ENCODE measurements around the gene OR2T27. TPM values are rescaled to one million over a fixed set of nuclear protein-coding genes. Genes with fewer than 3 reads are reported as not detected.
"Not testable (repeated sequence)": the region's sequence is repeated elsewhere in the genome, so short reads cannot be mapped to it uniquely, and the experiment has no call there.

The OR2T27 gene
- total RNA-seq, 3 donors from 2014 or later (not counting 1 experiment from before 2014, with no cell fraction given) = not detected

- WGBS (ENCODE audit: insufficient coverage) = 19% methylated on average over 3 of the region's 3 CpGs
- no peaks in the 10 kb centered on the region for H3K36me3 Mint-ChIP-seq
- intact Hi-C loops (cut with micrococcal nuclease) = no loop called here
- DNase-seq (peak in 1 of 2 donors; percentile 63), ATAC-seq (no peak)
- TF ChIP-seq CTCF (IDR thresholded peaks at IDR 0.05) = no peak
- H3K4me1 Mint-ChIP-seq = no peaks in the 10 kb centered on the region
- Histone ChIP-seq H3K4me3 (ENCODE audit: low read length) (no peak overlapping the region), H3K36me3 (ENCODE audit: control insufficient read depth, insufficient read depth, low read length) (no peaks in the 10 kb centered on the region), H3K9me3 (ENCODE audit: control insufficient read depth, insufficient read depth, low read length) (no peaks in the 10 kb centered on the region), H3K27ac (ENCODE audit: low read length) (no peak overlapping the region), H3K4me1 (ENCODE audit: control insufficient read depth, insufficient read depth, low read length) (no peaks in the 10 kb centered on the region), H3K27me3 (ENCODE audit: control insufficient read depth, insufficient read depth, low read length) (no peaks in the 10 kb centered on the region)
- H3K27ac Mint-ChIP-seq = no peak overlapping the region
- H3K9me3 Mint-ChIP-seq = peaks cover 0 to 2% of the 10 kb centered on the region in 2 donors
- H3K27me3 Mint-ChIP-seq (ENCODE audit: low read depth in 2 of 2) = peaks cover 4 to 6% of the 10 kb centered on the region in 2 donors
- no peak overlapping the region for H3K4me3 Mint-ChIP-seq
Measured at GRCh38 chr1:248686815-248687214, 31.5 kb upstream of the OR2T27 start.

GRCh38 chr1:248681651-248682050, 26.3 kb upstream of the OR2T27 start:
- no peak for DNase-seq
- no peaks in the 10 kb centered on the region for H3K9me3 ChIP-seq (ENCODE audit: control insufficient read depth, insufficient read depth, low read length)
- no peak for ATAC-seq
- no peaks in the 10 kb centered on the region for H3K36me3 Mint-ChIP-seq
- H3K4me1 ChIP-seq (ENCODE audit: control insufficient read depth, insufficient read depth, low read length) = no peaks in the 10 kb centered on the region
- H3K9me3 Mint-ChIP-seq = no peaks in the 10 kb centered on the region
- H3K4me1 Mint-ChIP-seq = no peaks in the 10 kb centered on the region
- intact Hi-C loops (cut with micrococcal nuclease) = no loop called here
- H3K27ac Mint-ChIP-seq = no peak overlapping the region
- no peak for TF ChIP-seq CTCF (IDR thresholded peaks at IDR 0.05)
- H3K4me3 Mint-ChIP-seq = no peak overlapping the region
- H3K36me3 ChIP-seq (ENCODE audit: control insufficient read depth, insufficient read depth, low read length) = no peaks in the 10 kb centered on the region
- H3K27me3 Mint-ChIP-seq (ENCODE audit: low read depth in 2 of 2) = peaks cover 0 to 3% of the 10 kb centered on the region in 2 donors
- H3K27ac ChIP-seq (ENCODE audit: low read length) = no peak overlapping the region
- no peaks in the 10 kb centered on the region for H3K27me3 ChIP-seq (ENCODE audit: control insufficient read depth, insufficient read depth, low read length)
- WGBS (ENCODE audit: insufficient coverage) = 87% methylated on average over 8 of the region's 8 CpGs
- no peak overlapping the region for H3K4me3 ChIP-seq (ENCODE audit: low read length)

GRCh38 chr1:248670003-248670402, 14.7 kb upstream of the OR2T27 start:
- WGBS (ENCODE audit: insufficient coverage) = no CpG with 5 or more reads among the region's 1 CpG
- intact Hi-C loops (cut with micrococcal nuclease) = no loop called here

GRCh38 chr1:248663453-248664328, 8.4 kb upstream of the OR2T27 start:
- DNase-seq; H3K9me3 Mint-ChIP-seq; H3K4me1 ChIP-seq (ENCODE audit: control insufficient read depth, insufficient read depth, low read length); H3K4me3 ChIP-seq (ENCODE audit: low read length); H3K4me3 Mint-ChIP-seq; H3K27me3 ChIP-seq (ENCODE audit: control insufficient read depth, insufficient read depth, low read length); H3K9me3 ChIP-seq (ENCODE audit: control insufficient read depth, insufficient read depth, low read length); intact Hi-C loops (cut with micrococcal nuclease); H3K27ac Mint-ChIP-seq; H3K4me1 Mint-ChIP-seq; H3K36me3 ChIP-seq (ENCODE audit: control insufficient read depth, insufficient read depth, low read length); H3K36me3 Mint-ChIP-seq; H3K27me3 Mint-ChIP-seq (ENCODE audit: low read depth in 2 of 2); ATAC-seq: not testable (repeated sequence)
- peak overlapping the region; percentile 50 for H3K27ac ChIP-seq (ENCODE audit: low read length)
- 48% methylated on average over 5 of the region's 5 CpGs for WGBS (ENCODE audit: insufficient coverage)

More at GRCh38 chr1:248670003-248670402, 14.7 kb upstream of the OR2T27 start:
- no peak overlapping the region for H3K27ac ChIP-seq (ENCODE audit: low read length)
- no peak for DNase-seq
- H3K9me3 ChIP-seq (ENCODE audit: control insufficient read depth, insufficient read depth, low read length) = no peaks in the 10 kb centered on the region
- TF ChIP-seq CTCF (IDR thresholded peaks at IDR 0.05) = no peak
- H3K9me3 Mint-ChIP-seq = no peaks in the 10 kb centered on the region
- ATAC-seq = no peak
- peaks cover 0 to 4% of the 10 kb centered on the region in 2 donors for H3K27me3 Mint-ChIP-seq (ENCODE audit: low read depth in 2 of 2)
- no peaks in the 10 kb centered on the region for H3K36me3 ChIP-seq (ENCODE audit: control insufficient read depth, insufficient read depth, low read length)
- H3K4me3 ChIP-seq (ENCODE audit: low read length) = no peak overlapping the region
- H3K4me1 Mint-ChIP-seq = no peaks in the 10 kb centered on the region
- H3K27me3 ChIP-seq (ENCODE audit: control insufficient read depth, insufficient read depth, low read length) = no peaks in the 10 kb centered on the region
- H3K4me1 ChIP-seq (ENCODE audit: control insufficient read depth, insufficient read depth, low read length) = no peaks in the 10 kb centered on the region
- H3K27ac Mint-ChIP-seq = no peak overlapping the region
- H3K4me3 Mint-ChIP-seq = no peak overlapping the region
- no peaks in the 10 kb centered on the region for H3K36me3 Mint-ChIP-seq

GRCh38 chr1:248656797-248657196, 1.5 kb upstream of the OR2T27 start:
- H3K27ac ChIP-seq (ENCODE audit: low read length); DNase-seq; H3K4me1 Mint-ChIP-seq; H3K27me3 ChIP-seq (ENCODE audit: control insufficient read depth, insufficient read depth, low read length); H3K27ac Mint-ChIP-seq; H3K4me3 ChIP-seq (ENCODE audit: low read length); H3K27me3 Mint-ChIP-seq (ENCODE audit: low read depth in 2 of 2); H3K4me3 Mint-ChIP-seq; H3K9me3 ChIP-seq (ENCODE audit: control insufficient read depth, insufficient read depth, low read length); ATAC-seq; H3K4me1 ChIP-seq (ENCODE audit: control insufficient read depth, insufficient read depth, low read length); H3K9me3 Mint-ChIP-seq; H3K36me3 Mint-ChIP-seq; intact Hi-C loops (cut with micrococcal nuclease); H3K36me3 ChIP-seq (ENCODE audit: control insufficient read depth, insufficient read depth, low read length): not testable (repeated sequence)
- no CpG with 5 or more reads among the region's 6 CpGs for WGBS (ENCODE audit: insufficient coverage)
